ENCODE results near the gene VPS26C.

- TF ChIP-seq POLR2A (IDR thresholded peaks at IDR 0.05; ENCODE audit: low read length) (no peak), GATA1 (IDR thresholded peaks at IDR 0.05; ENCODE audit: low read depth, low read length) (no peak)
Measured at GRCh38 chr21:37210799-37211198, 56.3 kb downstream of the VPS26C start.
